ENCODE measurements around the gene FXR2.
"Not testable (repeated sequence)": the region's sequence is repeated elsewhere in the genome, so short reads cannot be mapped to it uniquely, and the experiment has no call there.

Gene FXR2

GRCh38 chr17:7647018-7647417 is 32.3 kb upstream of the FXR2 start:
- POLR2A ChIA-PET: interaction anchor here (1.5 to 2.0 kb wide), 2 partner anchors 19 to 39 kb away, joined by 3 to 7 read pairs; partner anchors contain the start of gene SAT2
- no peak for DNase-seq (ENCODE audit: extremely low spot score)
- no peak for TF ChIP-seq NFRKB (IDR thresholded peaks at IDR 0.05)
- no peak for TF ChIP-seq BHLHE40 (IDR thresholded peaks at IDR 0.05; ENCODE audit: borderline replicate concordance)
- no peak for TF ChIP-seq HDGF (IDR thresholded peaks at IDR 0.05; ENCODE audit: borderline replicate concordance)
- no peak for TF ChIP-seq ARNT (IDR thresholded peaks at IDR 0.05)
- no peak for TF ChIP-seq SP1 (IDR thresholded peaks at IDR 0.05)
- no peak for TF ChIP-seq TARDBP (IDR thresholded peaks at IDR 0.05)
- TF ChIP-seq CTBP1 (IDR thresholded peaks at IDR 0.05; ENCODE audit: borderline replicate concordance): no peak
- no peak for TF ChIP-seq FOXM1 (IDR thresholded peaks at IDR 0.05; ENCODE audit: borderline replicate concordance)
- TF ChIP-seq ELF4 (IDR thresholded peaks at IDR 0.05): no peak
- no peak for TF ChIP-seq SUZ12 (IDR thresholded peaks at IDR 0.05)
- no peak for TF ChIP-seq PKNOX1 (IDR thresholded peaks at IDR 0.05)
- no peak for TF ChIP-seq ZNF384 (IDR thresholded peaks at IDR 0.05)
- TF ChIP-seq FOXK2 (IDR thresholded peaks at IDR 0.05): no peak
- TF ChIP-seq L3MBTL2 (conservative IDR thresholded peaks at IDR 0.05): no peak
- TF ChIP-seq FOXA1 (IDR thresholded peaks at IDR 0.05): no peak
- TF ChIP-seq LEF1 (IDR thresholded peaks at IDR 0.05; ENCODE audit: borderline replicate concordance): no peak
- CTCF ChIA-PET: interaction anchor here (1.1 kb wide), 1 partner anchor 36 kb away, joined by 3 read pairs; no protein-coding TSS in a partner anchor

GRCh38 chr17:7646457-7646856 is 31.8 kb upstream of the FXR2 start:
- ChIA-PET CTCF (no interaction called here), POLR2A (interaction anchor here (1.5 to 2.0 kb wide), 2 partner anchors 19 to 40 kb away, joined by 3 to 7 read pairs; partner anchors contain the start of gene SAT2)
- no peak for DNase-seq (ENCODE audit: extremely low spot score)
- TF ChIP-seq TARDBP (IDR thresholded peaks at IDR 0.05) (no peak), ELF4 (IDR thresholded peaks at IDR 0.05) (no peak)

GRCh38 chr17:7644775-7645174 is 30.1 kb upstream of the FXR2 start:
- no peak for DNase-seq (ENCODE audit: extremely low spot score)
- POLR2A ChIA-PET: no interaction called here
- no peak for TF ChIP-seq BHLHE40 (IDR thresholded peaks at IDR 0.05; ENCODE audit: borderline replicate concordance)
- TF ChIP-seq FOXM1 (IDR thresholded peaks at IDR 0.05; ENCODE audit: borderline replicate concordance): no peak
- TF ChIP-seq FOXA1 (IDR thresholded peaks at IDR 0.05): no peak
- CTCF ChIA-PET: no interaction called here

GRCh38 chr17:7641635-7642034 is 26.9 kb upstream of the FXR2 start:
- DNase-seq (ENCODE audit: extremely low spot score): not testable (repeated sequence)
- ChIA-PET POLR2A (interaction anchor here (2.0 to 3.7 kb wide), 2 partner anchors 9 to 46 kb away, joined by 12 to 15 read pairs; partner anchors contain the start of genes ATP1B2, TP53 and WRAP53), CTCF (interaction anchor here (1.1 kb wide), 1 partner anchor 9 kb away, joined by 5 read pairs; no protein-coding TSS in a partner anchor)

- no peak for TF ChIP-seq CTBP1 (IDR thresholded peaks at IDR 0.05; ENCODE audit: borderline replicate concordance)
- no peak for TF ChIP-seq L3MBTL2 (conservative IDR thresholded peaks at IDR 0.05)
- TF ChIP-seq SP1 (IDR thresholded peaks at IDR 0.05): no peak
- no peak for TF ChIP-seq HDGF (IDR thresholded peaks at IDR 0.05; ENCODE audit: borderline replicate concordance)
- no peak for TF ChIP-seq ZNF384 (IDR thresholded peaks at IDR 0.05)
- TF ChIP-seq FOXA1 (IDR thresholded peaks at IDR 0.05): no peak
- no peak for TF ChIP-seq FOXM1 (IDR thresholded peaks at IDR 0.05; ENCODE audit: borderline replicate concordance)
- TF ChIP-seq ELF4 (IDR thresholded peaks at IDR 0.05): no peak
- TF ChIP-seq SUZ12 (IDR thresholded peaks at IDR 0.05): no peak
- no peak for TF ChIP-seq ARNT (IDR thresholded peaks at IDR 0.05)
- no peak for TF ChIP-seq LEF1 (IDR thresholded peaks at IDR 0.05; ENCODE audit: borderline replicate concordance)
- no peak for TF ChIP-seq PKNOX1 (IDR thresholded peaks at IDR 0.05)
- no peak for TF ChIP-seq NFRKB (IDR thresholded peaks at IDR 0.05)
- no peak for TF ChIP-seq FOXK2 (IDR thresholded peaks at IDR 0.05)
- no peak for TF ChIP-seq BHLHE40 (IDR thresholded peaks at IDR 0.05; ENCODE audit: borderline replicate concordance)
- ChIA-PET POLR2A (interaction anchor here (2.0 to 3.7 kb wide), 2 partner anchors 10 to 47 kb away, joined by 12 to 15 read pairs; partner anchors contain the start of genes ATP1B2, TP53 and WRAP53), CTCF (no interaction called here)
- DNase-seq (ENCODE audit: extremely low spot score): no peak
These were observed 26.1 kb upstream of the FXR2 start for GRCh38 chr17:7640783-7641182.

- DNase-seq (ENCODE audit: extremely low spot score): peak; percentile 4
- ChIA-PET CTCF (interaction anchor here (0.7 to 7.6 kb wide), 2 partner anchors 9 to 52 kb away, joined by 3 to 81 read pairs; partner anchors contain the start of genes SAT2, TP53 and WRAP53), POLR2A (interaction anchor here (1.2 to 11.9 kb wide), 3 partner anchors 8 to 50 kb away, joined by 4 to 236 read pairs (median 6); partner anchors contain the start of genes ATP1B2, SAT2, TP53 and WRAP53)
- TF ChIP-seq PKNOX1 (IDR thresholded peaks at IDR 0.05) (no peak), BHLHE40 (IDR thresholded peaks at IDR 0.05; ENCODE audit: borderline replicate concordance) (no peak)
These were observed 21.5 kb upstream of the FXR2 start for GRCh38 chr17:7636163-7636562.

- DNase-seq (ENCODE audit: extremely low spot score): peak; percentile 68
- CTCF ChIA-PET: interaction anchor here (1.4 to 7.6 kb wide), 2 partner anchors 17 to 54 kb away, joined by 6 to 81 read pairs; partner anchors contain the start of genes ATP1B2, TP53 and WRAP53
- POLR2A ChIA-PET: interaction anchor here (1.0 to 11.9 kb wide), 4 partner anchors 16 to 83 kb away, joined by 3 to 236 read pairs (median 4); partner anchors contain the start of genes ATP1B2, DNAH2, TP53 and WRAP53
These were observed 19.7 kb upstream of the FXR2 start for GRCh38 chr17:7634384-7634783.

More at GRCh38 chr17:7634384-7634783, 19.7 kb upstream of the FXR2 start:
- no peak for TF ChIP-seq L3MBTL2 (conservative IDR thresholded peaks at IDR 0.05)
- no peak for TF ChIP-seq PKNOX1 (IDR thresholded peaks at IDR 0.05)
- TF ChIP-seq NFRKB (IDR thresholded peaks at IDR 0.05): no peak
- TF ChIP-seq BHLHE40 (IDR thresholded peaks at IDR 0.05; ENCODE audit: borderline replicate concordance): no peak
- TF ChIP-seq SP1 (IDR thresholded peaks at IDR 0.05): no peak
- no peak for TF ChIP-seq LEF1 (IDR thresholded peaks at IDR 0.05; ENCODE audit: borderline replicate concordance)
- no peak for TF ChIP-seq SUZ12 (IDR thresholded peaks at IDR 0.05)
